ENCODE data around the gene SIRPA.

Gene SIRPA

DNA sequence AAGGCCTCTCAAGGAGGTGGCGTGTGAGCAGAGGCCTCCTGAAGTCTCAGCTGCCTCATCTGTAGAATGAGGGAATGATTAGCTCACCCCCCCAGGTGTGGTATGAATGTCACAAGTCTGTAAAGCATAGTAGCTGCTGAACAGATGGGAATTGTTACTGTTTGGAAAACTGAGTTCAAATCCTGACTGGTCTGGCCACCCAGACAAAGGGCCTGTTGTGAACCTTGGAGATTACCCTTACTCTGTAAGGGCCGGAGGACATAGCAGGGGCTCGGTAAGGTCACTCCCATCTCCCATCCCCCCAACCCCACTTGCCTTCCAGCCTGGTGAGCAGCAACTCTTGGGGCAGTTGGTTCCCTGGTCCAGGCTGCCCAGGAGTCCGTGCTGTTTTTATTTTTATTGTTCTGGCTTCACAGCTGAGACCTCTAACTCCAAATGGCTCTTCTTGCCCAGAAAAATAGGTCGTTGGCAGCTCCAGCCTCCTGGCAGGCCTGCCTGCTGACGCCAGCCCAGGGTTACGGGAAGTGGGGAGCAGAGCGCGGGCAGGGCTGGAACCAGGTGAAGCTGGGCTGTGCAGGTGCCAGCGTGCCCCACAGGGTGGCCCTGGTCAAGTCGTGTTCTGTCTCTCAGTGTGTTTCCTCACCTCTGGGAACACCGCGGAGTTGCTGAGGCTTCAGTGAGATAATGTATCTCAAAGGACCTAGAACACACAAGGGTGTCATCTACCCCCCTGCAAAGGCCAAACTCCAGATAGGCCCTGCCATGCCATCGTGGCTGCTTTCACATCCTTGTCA, 4.5 kb upstream of the SIRPA start:
- DNase-seq: no peak

DNA sequence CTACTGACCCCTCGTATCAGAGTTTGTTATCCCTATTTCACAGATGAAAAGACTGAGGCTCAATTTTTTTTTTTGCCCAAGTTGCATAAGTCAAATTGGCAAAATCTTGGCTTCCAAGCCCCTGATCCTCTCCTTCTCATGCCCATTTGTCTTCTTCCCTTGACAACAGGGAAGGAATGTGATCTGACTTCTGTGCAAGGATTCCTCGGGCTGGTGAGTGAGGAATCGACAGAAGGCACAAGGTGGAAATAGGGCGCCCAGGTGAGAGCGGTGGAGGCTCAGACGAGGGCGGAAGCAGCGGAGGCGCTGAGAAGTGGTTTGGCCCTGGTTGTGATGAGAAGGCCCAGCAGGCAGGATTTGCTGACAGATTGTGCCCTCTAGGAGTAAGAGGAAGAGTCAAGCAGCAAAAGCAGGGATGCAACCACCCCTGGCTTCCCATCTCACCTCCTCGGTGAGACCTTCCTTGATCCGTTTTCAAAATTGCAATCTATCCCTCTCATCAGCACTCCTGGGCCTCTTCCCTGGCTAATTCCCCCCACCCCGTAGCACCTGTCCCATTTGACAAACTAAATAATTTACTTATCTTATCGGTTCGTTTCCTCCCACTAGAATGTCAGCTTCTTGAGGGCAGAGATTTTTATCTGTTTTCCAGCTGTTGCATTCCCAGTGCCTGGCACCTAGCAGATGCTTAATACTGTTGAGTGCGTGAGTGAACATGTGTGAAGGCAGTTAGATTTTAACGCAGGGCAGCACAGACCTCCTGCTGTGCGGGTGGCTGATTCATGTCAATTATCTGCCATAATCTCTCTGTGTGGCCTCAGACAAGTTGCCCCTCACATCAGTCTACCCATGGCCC, 3.7 kb upstream of the SIRPA start:
- no peak for DNase-seq

DNA sequence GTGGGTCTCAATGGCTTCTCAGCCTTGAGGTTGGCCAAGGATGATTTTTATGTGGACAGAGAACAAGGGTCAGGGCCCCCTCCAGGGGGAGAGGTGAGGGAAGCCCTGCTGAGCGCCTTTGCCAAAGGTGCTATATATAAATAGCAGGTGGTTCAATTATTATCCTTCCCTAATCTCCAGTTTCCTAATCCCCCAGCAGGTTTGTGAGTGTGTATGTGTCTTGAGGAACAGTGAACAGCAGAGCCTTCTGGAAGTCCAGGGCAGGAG, 3.2 kb upstream of the SIRPA start:
- no peak for DNase-seq

DNA sequence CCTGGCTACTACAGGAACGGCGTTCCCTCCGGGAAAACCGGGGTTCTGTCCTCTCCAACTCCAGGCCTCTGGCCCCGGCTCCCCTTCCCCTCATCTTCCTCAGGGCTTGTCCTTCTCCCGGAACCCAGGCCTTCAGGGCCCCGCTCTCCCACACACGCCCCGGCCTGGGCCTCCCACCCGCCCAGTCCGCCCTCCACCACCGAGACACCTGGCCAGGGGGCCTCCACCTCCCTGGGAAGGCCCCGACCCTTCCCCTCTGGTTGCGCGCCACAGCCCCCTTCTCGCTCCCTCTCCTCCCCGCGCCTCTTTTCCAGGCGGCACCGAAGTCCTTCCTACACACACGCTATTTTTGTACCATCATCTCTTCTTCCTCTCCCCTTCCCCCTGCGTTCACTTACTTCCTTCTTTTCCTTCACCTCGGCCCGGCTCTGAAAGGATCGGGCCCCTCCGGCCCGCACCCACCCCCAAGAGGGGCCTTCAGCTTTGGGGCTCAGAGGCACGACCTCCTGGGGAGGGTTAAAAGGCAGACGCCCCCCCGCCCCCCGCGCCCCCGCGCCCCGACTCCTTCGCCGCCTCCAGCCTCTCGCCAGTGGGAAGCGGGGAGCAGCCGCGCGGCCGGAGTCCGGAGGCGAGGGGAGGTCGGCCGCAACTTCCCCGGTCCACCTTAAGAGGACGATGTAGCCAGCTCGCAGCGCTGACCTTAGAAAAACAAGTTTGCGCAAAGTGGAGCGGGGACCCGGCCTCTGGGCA, 1.3 kb upstream of the SIRPA start:
- DNase-seq: no peak

DNA sequence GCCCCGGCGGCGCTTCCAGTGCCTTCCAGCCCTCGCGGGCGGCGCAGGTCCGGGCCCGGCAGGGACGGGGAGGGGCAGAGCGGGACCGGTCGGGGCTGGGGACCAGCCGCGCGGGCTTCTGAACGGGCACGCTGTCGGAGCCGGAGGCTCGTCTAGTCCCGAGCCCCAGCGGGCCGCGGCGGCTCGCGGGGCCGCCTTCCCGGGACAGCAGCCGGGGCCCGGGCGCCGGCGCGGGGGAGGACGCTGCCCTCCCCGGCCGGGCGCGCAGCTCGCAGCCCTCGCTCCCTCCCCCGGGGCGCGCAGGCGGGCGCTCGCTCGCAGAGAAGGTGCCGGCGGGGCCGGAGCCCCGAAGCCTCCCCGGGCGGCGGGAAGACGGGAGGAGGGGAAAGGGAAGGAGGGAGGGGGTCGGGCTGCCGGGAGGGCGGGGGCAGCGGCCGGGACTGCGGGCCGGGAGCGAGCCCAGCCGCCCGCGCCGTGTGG, 696 bp upstream of the SIRPA start:
- no peak for DNase-seq

DNA sequence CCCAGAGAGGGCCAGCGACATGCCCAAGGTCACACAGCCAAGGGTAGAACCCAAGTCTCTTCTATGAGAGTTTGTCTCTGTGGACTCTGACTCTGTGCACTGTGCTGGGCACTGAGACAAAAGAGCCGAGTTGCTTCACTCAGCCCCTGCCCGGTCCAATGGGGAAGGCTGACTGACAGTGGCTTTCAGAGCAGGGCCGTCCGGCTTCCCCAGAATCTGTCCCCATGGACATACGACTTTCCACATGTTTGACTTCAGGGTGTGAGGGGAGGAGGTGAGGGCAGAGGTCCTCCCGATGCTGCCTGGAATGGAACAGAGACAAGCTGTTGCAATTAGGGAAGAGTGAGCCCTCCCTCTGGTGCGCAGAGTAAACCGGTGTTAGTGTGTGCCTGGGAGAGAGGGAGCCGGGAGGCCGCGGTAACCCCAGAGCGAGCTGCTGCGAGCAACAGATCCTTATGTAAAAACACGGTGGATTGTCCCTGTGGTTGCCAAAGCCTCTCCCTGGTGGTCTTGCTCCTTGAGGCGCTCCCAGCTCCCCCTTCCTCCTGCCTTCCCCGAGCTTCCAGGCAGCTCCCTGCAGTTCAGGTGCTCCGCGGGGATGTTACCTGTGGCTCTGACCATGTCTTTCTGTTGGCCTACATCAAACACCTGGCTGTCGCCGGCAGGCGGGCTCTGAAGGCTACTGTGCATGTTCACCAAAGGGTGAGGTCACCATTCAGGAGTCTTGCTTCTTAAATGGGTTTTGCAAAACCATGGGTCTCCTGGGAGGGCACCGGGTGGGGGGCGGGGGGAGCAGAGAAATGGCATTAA, 672 bp downstream of the SIRPA start:
- DNase-seq: no peak

DNA sequence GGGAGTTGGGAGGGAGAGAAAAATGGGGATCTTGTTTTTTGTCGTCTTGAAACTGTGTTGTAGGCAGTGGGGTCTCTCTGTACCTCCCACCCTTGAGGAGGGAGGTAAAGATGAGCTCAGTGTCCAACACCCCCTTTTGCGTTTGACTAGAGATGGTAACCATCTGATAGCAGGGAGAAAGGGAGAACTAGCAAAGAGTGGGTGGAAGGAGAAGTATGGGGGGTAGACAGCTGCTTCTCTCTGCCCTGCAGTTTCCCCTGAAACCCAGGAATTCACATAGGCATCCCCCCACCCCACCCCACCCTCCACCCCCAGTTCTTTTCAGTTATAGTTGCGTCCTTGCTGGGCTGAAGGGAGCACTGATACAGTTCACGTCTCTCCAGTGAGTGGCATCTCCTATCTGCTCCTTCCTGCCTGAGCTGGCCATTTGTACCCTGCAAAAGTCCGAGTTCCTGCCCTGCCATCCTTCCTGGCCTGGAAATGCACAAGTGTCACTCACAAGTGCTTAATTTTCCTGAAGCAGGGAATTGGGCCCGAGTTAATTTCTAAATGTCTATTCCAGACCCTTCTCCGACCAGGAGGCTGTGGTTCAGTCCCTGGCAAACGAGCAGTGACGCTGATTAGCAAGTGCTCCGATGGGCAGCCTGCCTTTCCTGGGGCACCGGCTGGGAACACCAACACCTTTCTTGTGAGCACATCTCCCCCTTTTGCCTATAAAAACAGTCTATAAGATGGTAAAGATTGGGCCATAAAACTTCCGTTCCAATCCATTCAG, 1.5 kb downstream of the SIRPA start:
- DNase-seq: no peak

DNA sequence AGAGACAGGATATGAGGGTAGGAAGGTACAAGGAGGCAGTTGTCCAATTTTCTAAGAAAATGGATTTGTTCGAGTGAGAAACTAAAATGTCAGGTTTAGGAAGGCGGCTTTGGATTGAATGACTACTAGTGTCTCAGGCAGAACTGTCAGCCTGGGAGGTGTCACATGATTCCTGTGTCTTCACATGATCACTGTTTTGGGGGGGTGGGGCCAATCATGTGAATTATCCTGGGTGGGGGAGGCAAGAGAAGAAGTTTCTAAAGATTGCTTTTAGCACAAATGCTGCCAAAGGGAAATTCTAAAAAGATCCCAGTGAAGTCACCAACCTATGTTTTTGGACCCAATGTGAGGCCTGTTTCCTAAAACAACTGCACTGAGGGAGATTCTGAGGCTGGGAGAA, 2.3 kb downstream of the SIRPA start:
- DNase-seq: no peak

DNA sequence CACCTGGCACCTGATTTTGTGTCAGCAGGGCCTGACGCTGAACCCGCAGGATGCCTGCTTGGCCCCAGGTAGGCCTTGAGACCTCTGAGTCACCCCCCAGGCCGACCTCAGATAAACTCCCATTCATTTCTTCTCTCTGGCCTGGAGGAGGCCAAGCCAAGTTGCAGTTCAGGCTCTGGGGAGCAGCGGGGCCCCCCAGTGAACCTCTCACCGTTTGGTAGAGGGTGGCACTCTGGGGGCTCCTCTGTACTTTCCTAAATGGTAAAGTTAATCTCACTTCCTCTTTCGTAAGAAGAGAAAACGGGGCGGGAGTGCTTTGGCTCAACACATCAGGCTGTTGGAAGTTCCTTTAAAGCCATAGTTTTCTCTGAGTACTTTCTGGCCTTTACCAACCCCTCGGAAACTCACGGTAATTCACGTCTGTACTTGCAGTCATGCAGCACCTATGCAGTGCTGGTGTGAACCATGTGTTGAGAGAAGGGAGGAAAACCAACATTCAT, 2.8 kb downstream of the SIRPA start:
- DNase-seq: no peak

DNA sequence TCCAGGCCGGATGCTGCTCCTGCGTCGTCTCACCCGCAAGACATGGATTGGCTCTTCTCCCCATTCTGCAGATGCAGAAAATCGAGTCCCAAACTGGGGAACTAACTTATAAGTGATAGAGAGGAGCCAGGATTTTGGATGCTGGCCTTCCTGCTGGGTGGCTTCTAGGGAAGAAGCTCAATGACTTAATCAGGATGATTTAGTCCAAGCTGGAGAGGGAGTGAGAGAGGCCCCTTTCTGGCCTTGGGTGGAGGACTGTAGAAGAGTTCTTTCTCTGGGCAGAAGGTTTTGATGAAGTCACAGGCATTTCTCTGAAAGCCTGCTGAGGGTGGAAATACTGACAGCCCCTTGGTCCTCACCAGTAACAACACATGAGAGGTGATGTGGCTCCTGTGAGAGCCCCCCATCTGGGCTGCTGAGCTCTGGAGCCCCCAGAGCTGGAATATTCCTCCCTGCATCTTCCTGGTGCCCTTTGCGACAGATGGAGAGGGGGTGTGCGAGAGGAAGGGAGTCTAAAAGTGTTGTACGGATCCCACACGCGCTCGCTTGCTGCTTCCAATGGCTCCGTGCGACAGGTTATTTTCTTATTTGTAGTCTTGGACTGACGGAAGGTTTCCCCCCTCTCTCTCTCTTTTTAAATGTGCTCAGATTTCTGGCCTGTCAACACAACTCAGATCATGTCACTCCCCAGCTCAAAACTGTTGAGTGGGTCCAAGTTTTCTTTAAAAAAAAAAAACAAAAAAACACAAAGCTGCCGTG, 3.5 kb downstream of the SIRPA start:
- DNase-seq: no peak

DNA sequence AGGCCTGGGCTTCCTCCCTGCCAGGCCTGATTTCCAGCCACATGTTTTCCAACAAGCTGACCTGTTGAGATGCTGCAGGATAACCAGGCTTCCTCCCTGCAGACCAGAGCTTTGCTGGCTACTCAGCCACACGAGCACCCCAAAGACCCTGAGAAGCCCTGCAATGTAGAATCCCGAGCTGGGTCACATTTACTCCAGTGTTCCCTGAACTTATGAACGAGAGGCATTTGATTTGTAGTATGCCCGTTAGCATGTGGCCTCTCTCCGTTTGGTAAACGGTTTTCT, 4.0 kb downstream of the SIRPA start:
- DNase-seq: no peak

DNA sequence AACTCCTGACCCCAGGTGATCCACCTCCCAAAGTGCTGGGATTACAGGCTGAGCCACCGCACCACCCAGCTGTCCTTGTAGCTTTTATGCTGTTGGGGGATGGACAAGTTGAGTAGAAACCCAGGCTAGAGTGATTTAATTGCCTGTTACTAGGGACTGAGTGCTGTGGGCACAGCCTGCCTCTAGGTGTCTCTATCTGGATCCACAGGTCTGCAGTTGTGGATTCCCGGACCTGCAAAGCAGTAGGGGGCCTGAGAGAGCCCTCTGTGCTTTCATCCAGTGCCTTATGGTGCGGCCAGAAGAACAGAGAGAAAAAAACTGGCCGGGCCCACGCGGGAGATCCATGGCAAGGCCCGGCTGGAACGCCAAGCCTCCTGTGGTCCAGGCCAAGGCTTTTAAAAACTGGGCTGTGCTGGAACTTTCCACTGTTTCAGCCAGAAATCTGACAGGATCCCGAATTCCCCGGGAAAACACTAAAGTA, 5.2 kb downstream of the SIRPA start:
- DNase-seq: no peak

DNA sequence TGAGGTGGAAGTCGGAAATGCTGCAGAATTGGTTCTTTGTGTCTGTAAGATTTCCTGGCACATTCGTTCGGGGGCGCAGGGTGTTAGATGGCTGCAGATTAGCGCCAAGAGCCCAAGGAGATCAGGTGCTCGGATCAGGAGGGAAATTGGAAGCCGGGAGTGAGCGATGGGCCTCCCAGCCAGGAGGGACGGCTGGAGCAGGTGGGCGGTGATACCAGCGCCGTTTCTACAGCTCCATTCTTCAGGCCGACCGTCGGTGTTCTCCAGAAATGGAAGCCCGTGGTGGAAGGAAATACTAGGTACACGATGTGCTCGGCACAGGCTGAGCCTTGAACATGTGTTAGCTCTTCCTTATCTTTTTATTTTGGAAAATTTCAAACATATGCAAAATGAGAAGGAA, 6.5 kb downstream of the SIRPA start:
- DNase-seq: no peak

DNA sequence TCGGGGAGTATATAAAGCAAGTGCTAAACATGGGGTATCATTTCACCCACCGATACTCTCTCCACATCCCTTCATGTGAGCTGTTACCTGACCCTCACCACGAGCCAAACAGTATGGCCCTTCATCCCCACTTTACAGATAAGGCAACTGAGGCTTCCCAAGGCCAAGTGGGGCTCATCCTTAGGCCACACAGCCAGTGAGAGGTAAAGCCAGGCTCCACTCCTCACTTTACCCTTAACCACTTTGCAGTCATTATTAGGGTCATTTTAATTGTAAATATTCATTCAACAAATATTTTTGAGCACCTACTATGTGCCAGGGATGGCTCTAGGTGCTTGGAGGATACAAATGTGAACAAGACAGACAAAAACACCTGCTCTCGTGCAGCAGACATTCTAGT, 7.0 kb downstream of the SIRPA start:
- DNase-seq: no peak

DNA sequence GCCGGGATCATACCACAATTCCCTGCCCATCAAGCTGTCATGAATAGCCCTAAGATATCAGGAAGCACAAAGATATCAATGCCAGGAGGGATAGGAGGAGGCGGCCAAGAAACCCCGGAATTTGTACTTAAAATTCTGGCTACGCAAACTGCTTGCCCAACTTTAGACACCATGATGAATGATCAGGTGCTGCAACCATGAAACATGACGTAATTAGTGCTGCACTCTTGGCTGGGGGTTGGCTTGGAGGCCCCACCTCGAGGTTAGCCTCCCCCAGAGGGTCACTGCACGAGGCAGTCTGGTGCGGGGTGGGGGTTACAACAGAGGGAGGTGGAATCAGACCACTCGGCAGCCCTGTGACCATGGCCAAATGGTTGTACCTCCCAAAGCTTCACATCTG, 8.9 kb downstream of the SIRPA start:
- DNase-seq: no peak

DNA sequence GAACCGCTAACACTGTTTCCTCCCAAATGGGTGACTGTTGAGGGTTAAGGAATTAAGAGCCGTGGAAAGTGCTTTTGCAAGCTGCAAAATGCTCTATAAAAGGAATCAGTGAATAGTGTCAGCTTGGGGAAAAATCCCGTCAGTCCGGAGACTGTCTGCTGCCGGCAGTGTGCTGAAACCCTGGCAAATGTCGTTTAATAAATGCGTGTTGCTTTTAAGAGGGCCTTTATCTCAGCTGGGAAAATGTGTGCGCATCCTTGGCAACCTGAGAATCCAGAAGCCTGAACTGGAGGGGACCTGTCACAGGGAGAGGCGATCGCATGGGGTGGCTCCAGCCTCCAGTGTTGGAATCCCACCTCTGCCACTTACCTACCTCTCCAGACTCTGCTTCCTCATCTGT, 9.8 kb downstream of the SIRPA start:
- DNase-seq: no peak

DNA sequence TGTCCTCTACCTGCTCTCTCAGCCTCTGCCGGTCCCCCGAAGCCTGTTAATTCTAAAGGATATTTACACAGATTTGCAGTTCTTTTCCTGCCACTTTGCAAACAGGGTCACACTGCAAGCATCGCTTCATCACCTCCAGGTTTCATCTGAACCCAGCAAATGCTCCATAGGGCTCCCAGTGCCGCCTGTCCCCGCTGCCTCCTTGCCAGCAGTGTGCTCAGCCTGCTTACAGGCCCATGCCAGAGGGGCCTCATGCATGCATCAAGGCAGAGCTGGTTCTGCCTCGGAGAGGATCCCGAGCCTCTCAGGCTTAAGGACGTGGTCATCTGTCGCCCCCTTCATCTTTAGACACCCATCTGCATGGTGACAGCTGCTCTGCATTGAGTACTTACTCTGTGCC, 10.5 kb downstream of the SIRPA start:
- no peak for DNase-seq

DNA sequence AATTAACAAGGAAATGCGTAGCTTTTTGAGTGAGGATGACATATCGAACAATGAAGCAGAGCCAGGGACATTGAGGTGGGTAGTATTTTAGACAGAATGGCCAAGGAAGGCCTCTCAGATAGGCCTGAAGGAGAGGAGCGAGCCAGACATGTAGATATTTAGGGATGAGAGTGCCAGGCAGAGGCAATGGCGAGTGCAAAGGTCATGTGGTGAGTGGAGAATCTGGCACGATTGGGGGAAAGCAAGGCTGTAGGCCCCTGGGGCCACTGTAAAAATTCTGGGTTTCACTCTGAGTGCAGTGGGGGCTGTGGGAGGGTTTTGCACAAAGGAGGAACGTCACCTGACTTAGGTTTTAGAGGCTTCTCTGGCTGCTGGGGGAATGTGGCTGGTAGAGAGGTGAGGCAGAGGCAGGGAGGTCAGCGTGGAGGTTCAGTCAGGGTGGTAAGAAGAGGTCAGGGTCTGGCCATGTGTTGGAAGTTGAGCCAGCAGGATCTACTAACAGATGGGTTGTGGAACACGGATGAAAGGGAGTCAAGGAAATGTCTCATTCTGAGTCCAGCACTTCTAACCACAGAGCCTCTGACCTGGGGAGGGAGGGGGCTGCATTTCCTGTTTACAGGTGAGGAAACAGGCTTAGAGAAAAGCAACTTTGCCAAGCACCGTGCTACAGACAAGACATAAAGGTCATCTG, 11.3 kb downstream of the SIRPA start:
- no peak for DNase-seq

DNA sequence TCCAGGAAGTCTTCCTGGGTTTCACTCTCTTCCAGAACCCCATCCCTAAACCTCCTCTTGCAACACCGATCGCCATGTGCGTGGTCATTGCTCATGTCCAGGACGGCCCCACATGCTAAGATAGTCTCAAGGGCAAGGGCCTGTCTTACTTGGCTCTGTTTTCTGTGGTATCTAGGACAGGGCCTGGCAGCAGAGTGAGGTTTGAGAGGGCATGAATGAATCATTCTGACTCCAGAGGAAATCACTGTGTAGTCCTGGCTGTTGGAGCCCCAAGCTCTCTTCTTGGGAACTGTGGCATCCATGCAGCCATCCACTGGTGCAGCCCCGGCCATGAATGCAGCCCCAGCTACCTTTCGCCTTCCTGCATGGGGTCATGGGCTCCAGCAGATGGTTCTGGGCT, 12.4 kb downstream of the SIRPA start:
- no peak for DNase-seq

DNA sequence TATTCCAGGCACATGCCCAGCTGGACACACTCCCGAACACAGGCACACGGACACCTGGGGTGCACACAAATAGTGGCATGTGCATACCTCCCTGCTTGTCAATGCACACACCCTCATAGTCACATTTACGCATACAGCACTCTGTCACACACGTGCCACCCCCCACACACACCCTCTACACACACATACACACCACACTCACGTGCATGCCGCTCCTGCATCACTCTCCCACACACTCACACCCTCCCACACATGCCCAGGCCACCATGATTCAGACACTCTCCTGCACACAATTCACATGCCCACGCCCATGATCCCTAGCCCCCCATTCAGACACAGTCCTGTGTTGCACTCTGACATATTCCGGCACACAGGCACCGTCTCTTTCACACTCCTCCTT, 13.0 kb downstream of the SIRPA start:
- no peak for DNase-seq

DNA sequence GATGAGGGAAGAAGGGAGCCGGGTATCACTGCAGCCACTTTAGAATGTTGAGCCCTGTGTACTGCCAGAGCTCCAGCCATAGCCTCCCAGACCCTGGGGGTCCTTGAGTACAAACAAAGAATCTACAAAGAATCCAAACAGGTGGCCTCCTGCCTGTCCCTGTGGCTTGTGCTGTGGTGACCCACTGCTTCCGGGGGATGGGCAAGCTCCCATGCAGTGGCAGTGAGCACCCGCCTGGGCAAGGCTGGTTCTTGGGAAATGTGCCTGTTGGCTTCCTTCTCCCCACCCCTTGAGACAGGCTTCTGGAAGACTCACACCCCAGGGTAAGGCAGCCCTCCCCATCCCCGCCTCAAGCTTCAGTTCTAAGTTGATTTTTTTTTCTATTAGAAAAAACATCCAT, 13.9 kb downstream of the SIRPA start:
- no peak for DNase-seq
